Tibial artery (tissue), 4 donors: Measurements from ENCODE around the gene RPS23.
A peak's percentile ranks its signal among the peaks of the same experiment; 100 is the strongest.

ENCODE experiments used
- DNase-seq, 2 donors: peaks; one replicate each; pipeline ENCODE4 v3.0.0-alpha.2; 2019
- H3K27ac ChIP-seq, 2 donors: fragments of 200-600 bp; sonication (generic) in 1 of 2; 1 replicate in 1 of 2; 2 replicates in 1 of 2; pipeline ENCODE4 v1.5.1; 2018 to 2019; ENCODE audit warnings: mild to moderate bottlenecking in 1 of 2
- H3K27me3 ChIP-seq, 2 donors: fragments of 200-600 bp; sonication (generic) in 1 of 2; one replicate each; pipeline versions ENCODE4 v1.5.1 to v1.6.0; 2016 to 2019
- H3K36me3 ChIP-seq, 3 donors: fragments of 200-600 bp; sonication (generic) in 2 of 3; one replicate each; pipeline ENCODE4 v1.5.1; 2016 to 2019; ENCODE audit warnings: mild to moderate bottlenecking in 2 of 3
- H3K4me1 ChIP-seq, 4 donors: fragments of 200-600 bp; sonication (generic) in 2 of 4; 1 replicate in 3 of 4; 2 replicates in 1 of 4; pipeline ENCODE4 v1.5.1; 2016 to 2019
- H3K4me3 ChIP-seq, 2 donors: fragments of 200-600 bp; sonication (generic) in 1 of 2; 1 replicate in 1 of 2; 2 replicates in 1 of 2; pipeline ENCODE4 v1.5.1; 2018 to 2019; ENCODE audit warnings: mild to moderate bottlenecking in 2 of 2
- H3K9me3 ChIP-seq, 3 donors: fragments of 200-600 bp; sonication (generic) in 1 of 3; one replicate each; pipeline ENCODE4 v1.5.1; 2016 to 2019
- CTCF ChIP-seq, 2 experiments: fragments of 200-600 bp in 1 of 2; fragments of 450-650 bp in 1 of 2; IDR thresholded peaks; one replicate each; pipeline ENCODE4 v1.5.1; 2017 to 2019; ENCODE audit warnings: antibody characterized with exemption in 2 of 2, mild to moderate bottlenecking in 1 of 2, moderate library complexity in 1 of 2
- intact Hi-C: fragments of 100-400 bp; cut with DNase I; formaldehyde crosslinking; loops from one replicate; pipeline ENCODE4 v1.15.0; 2023; ENCODE audit warnings: low total_unique reads

RPS23 gene

GRCh38 chr5:82277987-82278710 lies at the start of gene RPS23:
RPS23 (minus strand) TSS chr5:82278354; CDS start chr5:82278323, 31 bp downstream.
- peak within 1 kb of the TSS; percentile 84 to 87 for H3K27ac ChIP-seq
- intact Hi-C loops, result no loop called here
- peak; percentile 93 for DNase-seq
- no peaks in the 10 kb centered on the region for H3K9me3 ChIP-seq
- no peaks in the 10 kb centered on the region for H3K27me3 ChIP-seq
- peaks cover 0 to 21% (median 10%) of the 10 kb centered on the region in 4 donors for H3K4me1 ChIP-seq
- H3K36me3 ChIP-seq, result peaks cover 26 to 34% (median 27%) of the 10 kb centered on the region in 3 donors
- peak within 1 kb of the TSS; percentile 90 to 99 for H3K4me3 ChIP-seq
- TF ChIP-seq CTCF (IDR thresholded peaks at IDR 0.05), result no peak

- Histone ChIP-seq H3K4me1 (peaks cover 5 to 37% (median 15%) of the 10 kb centered on the region in 4 donors), H3K36me3 (no peaks in the 10 kb centered on the region), H3K4me3 (no peak overlapping the region), H3K27me3 (no peaks in the 10 kb centered on the region), H3K9me3 (no peaks in the 10 kb centered on the region), H3K27ac (peak overlapping the region; percentile 44 to 45)
- no peak for DNase-seq
- intact Hi-C loops, result no loop called here
- no peak for TF ChIP-seq CTCF (IDR thresholded peaks at IDR 0.05)
Observed at GRCh38 chr5:82327941-82328340, 49.8 kb upstream of the RPS23 start.

- Histone ChIP-seq H3K27ac (no peak overlapping the region), H3K4me1 (peaks cover 0 to 18% (median 5%) of the 10 kb centered on the region in 4 donors), H3K9me3 (no peaks in the 10 kb centered on the region), H3K27me3 (no peaks in the 10 kb centered on the region), H3K4me3 (no peak overlapping the region), H3K36me3 (no peaks in the 10 kb centered on the region)
- DNase-seq, result no peak
- intact Hi-C loops, result no loop called here
- no peak for TF ChIP-seq CTCF (IDR thresholded peaks at IDR 0.05)
Observed at GRCh38 chr5:82325996-82326395, 47.8 kb upstream of the RPS23 start.

- intact Hi-C loops, result no loop called here
- no peaks in the 10 kb centered on the region for H3K27me3 ChIP-seq
- no peak overlapping the region for H3K4me3 ChIP-seq
- H3K36me3 ChIP-seq, result no peaks in the 10 kb centered on the region
- no peak for TF ChIP-seq CTCF (IDR thresholded peaks at IDR 0.05)
- H3K9me3 ChIP-seq, result no peaks in the 10 kb centered on the region
- H3K27ac ChIP-seq, result no peak overlapping the region
- no peak for DNase-seq
- peaks cover 0 to 9% (median 0%) of the 10 kb centered on the region in 4 donors for H3K4me1 ChIP-seq
Observed at GRCh38 chr5:82325155-82325554, 47.0 kb upstream of the RPS23 start.

- no peaks in the 10 kb centered on the region for H3K36me3 ChIP-seq
- intact Hi-C loops, result no loop called here
- H3K4me3 ChIP-seq, result no peak overlapping the region
- no peak for DNase-seq
- no peak overlapping the region for H3K27ac ChIP-seq
- TF ChIP-seq CTCF (IDR thresholded peaks at IDR 0.05), result no peak
- H3K27me3 ChIP-seq, result no peaks in the 10 kb centered on the region
- H3K4me1 ChIP-seq, result no peaks in the 10 kb centered on the region
- H3K9me3 ChIP-seq, result no peaks in the 10 kb centered on the region
Observed at GRCh38 chr5:82320966-82321365, 42.8 kb upstream of the RPS23 start.
